ENCODE measurements around the gene AGXT. TPM values are rescaled to one million over a fixed set of nuclear protein-coding genes. Genes with fewer than 3 reads are reported as not detected.

The AGXT gene
- total and polyA plus RNA-seq, 2 of the 8 experiments (the other 6 are each of a cell fraction or from before 2014, with no cell fraction given): 0.03 TPM; not detected in 1

- H3K4me2 ChIP-seq (ENCODE audit: insufficient read depth in 1 of 2, low read depth in 2 of 2, low read length in 2 of 2): no peak overlapping the region
- no peak overlapping the region for H3K4ac ChIP-seq (replicated peaks; ENCODE audit: insufficient read length, low read depth, low read length)
- H2AFZ ChIP-seq (ENCODE audit: low read length): no peak overlapping the region
- no peak overlapping the region for H4K8ac ChIP-seq (ENCODE audit: extremely low read depth, insufficient read depth, low read length)
- no peaks in the 10 kb centered on the region for H3K9me3 ChIP-seq (ENCODE audit: insufficient read depth in 2 of 2, low read depth in 1 of 2, low read length in 1 of 2)
- FAIRE-seq: no peak
- no peaks in the 10 kb centered on the region for H3K79me1 ChIP-seq (ENCODE audit: low read depth, low read length)
- H3K18ac ChIP-seq (ENCODE audit: extremely low read depth, low read length): no peak overlapping the region
- H3K56ac ChIP-seq (replicated peaks; ENCODE audit: insufficient read length, low read depth, low read length): no peak overlapping the region
- H3K14ac ChIP-seq (ENCODE audit: insufficient read length): no peak overlapping the region
- no peak overlapping the region for H2BK12ac ChIP-seq (ENCODE audit: low read depth, low read length)
- no peaks in the 10 kb centered on the region for H4K20me1 ChIP-seq (replicated peaks in 1 of 2; ENCODE audit: control insufficient read depth in 1 of 2, insufficient read depth in 2 of 2, low read length in 2 of 2)
- no peak overlapping the region for H4K5ac ChIP-seq (ENCODE audit: insufficient read length, low read depth, low read length)
- H3K27me3 ChIP-seq (replicated peaks in 1 of 4; ENCODE audit: control insufficient read depth in 3 of 4, extremely low read depth in 1 of 4, insufficient read depth in 3 of 4, low read length in 3 of 4): no peaks in the 10 kb centered on the region
- H3K4me1 ChIP-seq (replicated peaks in 1 of 4; ENCODE audit: control insufficient read depth in 3 of 4, insufficient read depth in 4 of 4, low read length in 3 of 4): no peaks in the 10 kb centered on the region; a peak in 1 of 7 replicates
- POLR2A ChIA-PET (ENCODE audit: partially characterized antibody): no interaction called here
- H3K23ac ChIP-seq (ENCODE audit: insufficient read length): no peak overlapping the region
- no peak overlapping the region for H2BK15ac ChIP-seq (ENCODE audit: low read length)
- H3K27ac ChIP-seq (ENCODE audit: low read depth, low read length): no peak overlapping the region
- CTCF ChIA-PET (ENCODE audit: partially characterized antibody): interaction anchor here (1.3 to 2.4 kb wide), 4 partner anchors 11 to 40 kb away, joined by 3 to 7 read pairs (median 6); no protein-coding TSS in a partner anchor
- H2BK20ac ChIP-seq (ENCODE audit: low read length): no peak overlapping the region
- H2BK5ac ChIP-seq (ENCODE audit: low read depth, low read length): no peak overlapping the region
- no peak overlapping the region for H4K91ac ChIP-seq (replicated peaks; ENCODE audit: insufficient read length, low read length)
- no peak for DNase-seq (ENCODE audit: low read depth in 1 of 2, low spot score in 2 of 2)
- no peak overlapping the region for H2AK5ac ChIP-seq (ENCODE audit: low read depth, low read length)
- H3K4me3 ChIP-seq (ENCODE audit: extremely low read depth in 1 of 4, insufficient read depth in 2 of 4, low read depth in 3 of 4, low read length in 4 of 4): no peak overlapping the region
- 85% methylated on average over 11 of the region's 12 CpGs; no CpG with 5 or more reads in 1 of the 2 experiments for WGBS, 2 experiments (ENCODE audit: extremely low coverage in 1 of 2, insufficient coverage in 1 of 2, insufficient read length in 1 of 2, insufficient replicate concordance in 2 of 2, low coverage in 1 of 2, low lambda C conversion rate in 2 of 2, missing lambda C conversion rate in 1 of 2)
- H2BK120ac ChIP-seq (replicated peaks; ENCODE audit: low read depth, low read length): no peak overlapping the region
- H3K9ac ChIP-seq (replicated peaks in 1 of 4; ENCODE audit: extremely low read depth in 1 of 4, low read depth in 3 of 4, low read length in 3 of 4): no peak overlapping the region
- H3K36me3 ChIP-seq (ENCODE audit: control insufficient read depth in 2 of 4, insufficient read depth in 4 of 4, low read length in 3 of 4): no peaks in the 10 kb centered on the region
- H3K23me2 ChIP-seq (ENCODE audit: low read depth, low read length): no peaks in the 10 kb centered on the region
- no peaks in the 10 kb centered on the region for H3K79me2 ChIP-seq (ENCODE audit: control insufficient read depth in 1 of 2, insufficient read depth in 2 of 2, low read length in 2 of 2)
- TF ChIP-seq CTBP2 (IDR thresholded peaks at IDR 0.05; ENCODE audit: borderline replicate concordance, insufficient read depth, insufficient read length, low read length) (no peak), SP2 (IDR thresholded peaks at IDR 0.05; ENCODE audit: low read length) (no peak), CREB1 (IDR thresholded peaks at IDR 0.05) (no peak), MAFK (IDR thresholded peaks at IDR 0.05; ENCODE audit: low read depth, low read length) (no peak), RNF2 (IDR thresholded peaks at IDR 0.05; ENCODE audit: borderline replicate concordance, low read depth, low read length, missing control alignments, poor library complexity, severe bottlenecking) (no peak), KDM4A (IDR thresholded peaks at IDR 0.05; ENCODE audit: low read depth, low read length, severe bottlenecking) (no peak), PHF8 (conservative IDR thresholded peaks at IDR 0.05; ENCODE audit: low read depth, low read length) (no peak), SUZ12 (IDR thresholded peaks at IDR 0.05; ENCODE audit: low read length) (no peak), TAF1 (IDR thresholded peaks at IDR 0.05; ENCODE audit: low read depth, low read length) (no peak), RFX5 (IDR thresholded peaks at IDR 0.05; ENCODE audit: borderline replicate concordance, low read depth, low read length) (no peak), TCF12 (IDR thresholded peaks at IDR 0.05; ENCODE audit: low read depth, low read length) (no peak), SP1 (IDR thresholded peaks at IDR 0.05; ENCODE audit: low read depth, low read length) (no peak), KDM5A (IDR thresholded peaks at IDR 0.05; ENCODE audit: low read length) (no peak)
These were observed 6.1 kb downstream of the AGXT start for GRCh38 chr2:240874715-240875227.

Data from H1 (cell line).